Measurements from ENCODE around the gene FANCL.
"Not testable (repeated sequence)": the region's sequence is repeated elsewhere in the genome, so short reads cannot be mapped to it uniquely, and the experiment has no call there.

Gene FANCL

DNA sequence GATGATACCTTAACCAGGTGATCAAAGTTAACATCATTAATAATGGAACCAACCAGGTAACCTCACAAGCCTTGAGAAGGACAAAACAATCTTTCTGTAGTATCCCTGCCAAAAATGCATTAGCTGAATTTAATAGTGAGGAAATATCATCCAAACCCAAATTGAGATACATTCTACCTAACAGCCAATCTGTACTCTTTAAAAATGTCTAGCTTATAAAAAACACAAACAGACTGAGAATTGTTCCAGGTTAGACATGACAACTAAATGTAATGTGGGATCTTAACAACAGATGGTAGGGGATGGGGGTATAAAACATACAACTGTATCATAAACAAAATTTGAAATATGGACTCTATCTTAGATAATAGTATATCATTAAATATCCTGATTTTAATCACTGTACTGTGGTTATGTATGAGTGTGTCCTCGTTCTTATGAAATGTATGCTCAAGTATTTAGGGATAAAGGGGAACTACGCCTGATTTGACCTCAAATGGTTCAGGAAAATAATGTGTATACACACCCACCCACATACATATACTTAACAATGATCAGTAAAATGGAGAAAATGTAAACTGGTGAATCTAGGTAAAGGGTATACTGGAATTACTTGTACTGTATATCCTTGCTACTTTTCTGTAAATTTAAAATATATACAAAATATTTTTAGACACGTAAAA, 1.7 kb downstream of the FANCL start:
- Histone ChIP-seq H3K9ac (ENCODE audit: low read length) (no peak overlapping the region), H3K36me3 (ENCODE audit: control insufficient read depth, insufficient read depth, low read length, severe bottlenecking) (no peaks in the 10 kb centered on the region), H3K4me3 (ENCODE audit: low read length) (no peak overlapping the region), H3K4me1 (ENCODE audit: control insufficient read depth, insufficient read depth, low read length) (peaks cover 4% of the 10 kb centered on the region), H3K9me3 (ENCODE audit: control insufficient read depth, low read length) (no peaks in the 10 kb centered on the region), H3K27me3 (replicated peaks; ENCODE audit: control insufficient read depth, insufficient read depth, low read length) (no peaks in the 10 kb centered on the region)
- DNase-seq (ENCODE audit: low read depth) = no peak

DNA sequence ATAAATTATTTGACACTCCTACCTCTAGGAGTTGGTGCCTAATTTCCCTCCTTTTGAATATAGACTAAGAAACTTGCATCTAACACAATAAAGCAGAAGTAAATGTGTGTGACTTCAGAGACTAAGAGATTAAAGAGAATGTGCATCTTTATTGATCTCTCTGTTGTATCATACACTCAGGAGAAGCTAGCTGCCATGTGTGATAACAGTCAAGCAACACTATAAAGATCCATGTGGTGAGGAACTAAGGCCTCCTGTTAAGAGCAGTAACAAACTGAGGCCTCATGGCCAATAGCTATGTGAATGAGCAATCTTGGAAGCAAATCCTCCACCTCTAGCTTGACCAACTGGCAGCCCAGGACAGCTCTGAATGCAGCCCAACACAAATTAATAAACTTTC, 3.4 kb downstream of the FANCL start:
- Histone ChIP-seq H3K4me1 (ENCODE audit: control insufficient read depth, insufficient read depth, low read length) (peaks cover 4% of the 10 kb centered on the region), H3K4me3 (ENCODE audit: low read length) (no peak overlapping the region), H3K9ac (ENCODE audit: low read length) (no peak overlapping the region), H3K27me3 (replicated peaks; ENCODE audit: control insufficient read depth, insufficient read depth, low read length) (no peaks in the 10 kb centered on the region), H3K9me3 (ENCODE audit: control insufficient read depth, low read length) (no peaks in the 10 kb centered on the region), H3K36me3 (ENCODE audit: control insufficient read depth, insufficient read depth, low read length, severe bottlenecking) (no peaks in the 10 kb centered on the region)
- no peak for DNase-seq (ENCODE audit: low read depth)

DNA sequence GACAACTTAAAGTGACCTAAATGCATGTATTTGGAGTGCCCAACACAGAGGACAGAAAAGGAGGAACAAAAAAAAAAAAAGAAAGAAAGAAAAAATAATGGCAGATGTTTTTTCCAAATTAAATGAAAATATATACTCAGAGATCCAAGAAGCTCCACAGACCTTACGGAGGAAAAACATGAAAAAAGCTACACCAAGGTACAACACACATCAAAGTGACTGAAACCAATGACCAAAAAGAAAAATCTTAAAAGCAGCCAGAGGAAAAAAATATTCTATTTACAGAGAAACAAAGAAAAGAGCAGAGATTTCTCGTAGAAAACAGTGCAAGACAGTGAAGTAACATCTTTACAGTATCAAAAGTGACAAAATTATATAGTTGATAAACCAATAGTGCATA, 5.1 kb downstream of the FANCL start:
- H3K36me3 ChIP-seq (ENCODE audit: control insufficient read depth, insufficient read depth, low read length, severe bottlenecking) = no peaks in the 10 kb centered on the region
- H3K4me3 ChIP-seq (ENCODE audit: low read length) = no peak overlapping the region
- peaks cover 4% of the 10 kb centered on the region for H3K4me1 ChIP-seq (ENCODE audit: control insufficient read depth, insufficient read depth, low read length)
- H3K9ac ChIP-seq (ENCODE audit: low read length) = no peak overlapping the region
- no peaks in the 10 kb centered on the region for H3K27me3 ChIP-seq (replicated peaks; ENCODE audit: control insufficient read depth, insufficient read depth, low read length)
- no peaks in the 10 kb centered on the region for H3K9me3 ChIP-seq (ENCODE audit: control insufficient read depth, low read length)
- DNase-seq (ENCODE audit: low read depth) = no peak

DNA sequence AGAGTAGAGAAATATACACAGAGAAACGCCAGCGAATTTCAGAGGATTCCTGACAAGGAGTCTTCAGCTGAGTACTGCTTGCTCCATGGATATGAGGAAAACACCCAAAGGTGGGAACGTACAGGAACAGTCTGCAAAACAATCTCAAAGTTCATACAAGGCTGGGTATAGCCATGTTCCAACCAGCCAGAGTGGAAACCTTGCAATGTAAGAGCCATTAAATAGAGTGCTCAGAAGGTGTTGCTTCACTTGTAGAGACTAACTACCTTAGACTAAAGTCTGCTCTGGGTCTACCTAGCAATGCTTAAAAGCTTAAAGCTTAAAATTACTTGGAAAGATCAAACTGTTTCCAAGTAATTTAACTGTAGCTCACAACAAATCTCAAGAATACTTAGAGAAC, 6.0 kb downstream of the FANCL start:
- Histone ChIP-seq H3K4me3 (ENCODE audit: low read length) (no peak overlapping the region), H3K36me3 (ENCODE audit: control insufficient read depth, insufficient read depth, low read length, severe bottlenecking) (no peaks in the 10 kb centered on the region), H3K9ac (ENCODE audit: low read length) (no peak overlapping the region), H3K9me3 (ENCODE audit: control insufficient read depth, low read length) (no peaks in the 10 kb centered on the region), H3K27me3 (replicated peaks; ENCODE audit: control insufficient read depth, insufficient read depth, low read length) (no peaks in the 10 kb centered on the region), H3K4me1 (ENCODE audit: control insufficient read depth, insufficient read depth, low read length) (no peaks in the 10 kb centered on the region)
- no peak for DNase-seq (ENCODE audit: low read depth)

DNA sequence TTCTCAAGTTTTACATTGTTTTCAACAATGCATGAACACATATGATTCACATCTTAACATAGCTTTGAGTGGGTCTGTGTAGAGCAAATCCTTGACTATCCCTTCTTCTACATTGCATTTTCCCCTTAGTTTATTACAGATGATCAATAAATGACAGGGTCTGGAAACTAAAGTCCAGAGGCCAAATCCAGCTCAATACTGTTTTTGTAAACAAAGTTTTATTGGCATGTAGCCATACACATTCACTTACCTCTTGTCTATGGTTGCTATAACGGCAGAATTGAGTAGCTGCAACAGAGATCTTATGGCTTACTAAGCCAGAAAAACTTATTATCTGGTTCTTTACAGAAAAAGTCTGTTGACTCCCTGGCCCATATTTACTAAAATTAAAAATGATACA, 12.8 kb downstream of the FANCL start:
- Histone ChIP-seq H3K9ac (ENCODE audit: low read length) (no peak overlapping the region), H3K4me1 (ENCODE audit: control insufficient read depth, insufficient read depth, low read length) (no peaks in the 10 kb centered on the region), H3K9me3 (ENCODE audit: control insufficient read depth, low read length) (no peaks in the 10 kb centered on the region), H3K36me3 (ENCODE audit: control insufficient read depth, insufficient read depth, low read length, severe bottlenecking) (peaks cover 10% of the 10 kb centered on the region), H3K27me3 (replicated peaks; ENCODE audit: control insufficient read depth, insufficient read depth, low read length) (no peaks in the 10 kb centered on the region), H3K4me3 (ENCODE audit: low read length) (no peak overlapping the region)
- DNase-seq (ENCODE audit: low read depth) = no peak

DNA sequence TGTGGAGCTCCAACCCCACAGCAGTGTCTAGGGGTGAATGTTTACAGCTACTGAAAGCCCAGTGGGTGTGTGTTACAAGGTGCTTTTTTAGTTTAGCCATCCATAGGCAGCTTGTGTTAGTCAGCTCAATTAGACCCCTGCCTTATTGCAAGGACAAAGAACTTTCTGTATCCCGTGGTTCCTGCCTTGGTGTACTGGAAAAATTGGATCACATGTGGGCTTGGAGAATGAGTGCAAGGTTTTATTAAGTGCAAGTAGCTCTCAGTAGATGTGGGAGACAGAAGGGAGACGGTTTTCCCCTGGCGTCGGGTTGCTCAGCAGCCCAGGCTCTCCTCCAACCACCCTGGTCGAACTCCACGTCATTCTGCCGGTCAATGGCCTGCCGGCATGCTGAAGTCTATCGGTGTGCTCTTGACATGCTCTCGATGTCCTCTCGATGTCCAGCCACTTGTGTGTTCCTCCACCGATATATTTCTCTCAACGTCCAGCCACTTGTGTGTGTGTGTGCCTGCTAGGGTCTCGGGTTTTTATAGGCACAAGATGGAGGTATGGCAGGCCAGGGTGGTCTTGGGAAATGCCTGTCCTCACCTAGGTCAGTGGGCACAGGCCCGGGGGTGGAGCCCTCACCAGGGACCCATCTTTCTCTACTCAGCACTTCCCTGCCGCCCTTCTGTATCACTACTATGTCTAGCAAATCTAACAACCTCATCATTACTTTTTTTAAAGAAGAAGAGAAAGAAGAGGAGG, 13.8 kb downstream of the FANCL start:
- no peaks in the 10 kb centered on the region for H3K27me3 ChIP-seq (replicated peaks; ENCODE audit: control insufficient read depth, insufficient read depth, low read length)
- DNase-seq (ENCODE audit: low read depth) = no peak
- H3K9ac ChIP-seq (ENCODE audit: low read length) = no peak overlapping the region
- no peaks in the 10 kb centered on the region for H3K4me1 ChIP-seq (ENCODE audit: control insufficient read depth, insufficient read depth, low read length)
- H3K9me3 ChIP-seq (ENCODE audit: control insufficient read depth, low read length) = no peaks in the 10 kb centered on the region
- no peak overlapping the region for H3K4me3 ChIP-seq (ENCODE audit: low read length)
- peaks cover 10% of the 10 kb centered on the region for H3K36me3 ChIP-seq (ENCODE audit: control insufficient read depth, insufficient read depth, low read length, severe bottlenecking)

DNA sequence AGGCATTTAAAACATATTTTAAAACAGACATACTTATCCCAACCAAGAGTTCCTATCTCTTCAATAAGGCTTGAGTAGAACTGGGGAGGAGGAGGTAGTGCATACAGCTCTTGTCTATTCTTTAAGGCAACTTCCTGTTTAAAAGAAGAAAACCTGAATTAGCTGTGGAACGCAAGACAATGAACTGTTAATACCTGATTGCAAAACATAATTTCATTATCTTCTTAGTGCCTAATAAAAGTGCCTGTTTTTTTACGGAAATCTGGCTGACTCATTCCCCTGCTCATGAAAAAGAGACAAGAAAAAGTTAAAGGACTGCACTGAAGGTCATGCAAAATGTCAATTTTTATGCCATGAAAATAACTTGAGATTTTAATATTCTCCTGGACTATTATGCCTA, 19.2 kb downstream of the FANCL start:
- Histone ChIP-seq H3K9ac (ENCODE audit: low read length) (no peak overlapping the region), H3K36me3 (ENCODE audit: control insufficient read depth, insufficient read depth, low read length, severe bottlenecking) (peaks cover 3% of the 10 kb centered on the region), H3K27me3 (replicated peaks; ENCODE audit: control insufficient read depth, insufficient read depth, low read length) (no peaks in the 10 kb centered on the region), H3K4me1 (ENCODE audit: control insufficient read depth, insufficient read depth, low read length) (no peaks in the 10 kb centered on the region), H3K9me3 (ENCODE audit: control insufficient read depth, low read length) (no peaks in the 10 kb centered on the region), H3K4me3 (ENCODE audit: low read length) (no peak overlapping the region)
- no peak for DNase-seq (ENCODE audit: low read depth)

DNA sequence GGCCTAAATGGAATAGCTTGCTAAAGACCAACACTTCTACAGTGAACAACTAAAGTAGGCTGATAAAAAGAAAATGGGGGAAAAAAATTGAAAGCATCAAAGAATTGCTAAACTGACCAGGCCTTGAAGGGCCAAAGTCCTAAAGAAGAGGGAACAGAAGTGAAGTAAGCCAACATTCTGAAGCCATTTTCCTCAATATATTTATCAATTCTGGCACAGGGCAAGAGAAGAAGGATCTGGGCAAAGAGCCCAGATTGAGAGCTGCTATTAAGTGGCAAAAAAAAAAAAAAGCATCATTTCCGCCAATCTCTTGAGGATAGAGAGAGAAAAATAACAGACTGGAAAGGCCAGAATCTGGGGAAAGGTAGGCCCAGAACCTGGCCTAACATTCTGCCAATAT, 25.7 kb downstream of the FANCL start:
- H3K9me3 ChIP-seq (ENCODE audit: control insufficient read depth, low read length) = no peaks in the 10 kb centered on the region
- no peak for DNase-seq (ENCODE audit: low read depth)
- H3K4me1 ChIP-seq (ENCODE audit: control insufficient read depth, insufficient read depth, low read length) = no peaks in the 10 kb centered on the region
- H3K36me3 ChIP-seq (ENCODE audit: control insufficient read depth, insufficient read depth, low read length, severe bottlenecking) = no peaks in the 10 kb centered on the region
- H3K9ac ChIP-seq (ENCODE audit: low read length) = no peak overlapping the region
- H3K27me3 ChIP-seq (replicated peaks; ENCODE audit: control insufficient read depth, insufficient read depth, low read length) = no peaks in the 10 kb centered on the region
- no peak overlapping the region for H3K4me3 ChIP-seq (ENCODE audit: low read length)

DNA sequence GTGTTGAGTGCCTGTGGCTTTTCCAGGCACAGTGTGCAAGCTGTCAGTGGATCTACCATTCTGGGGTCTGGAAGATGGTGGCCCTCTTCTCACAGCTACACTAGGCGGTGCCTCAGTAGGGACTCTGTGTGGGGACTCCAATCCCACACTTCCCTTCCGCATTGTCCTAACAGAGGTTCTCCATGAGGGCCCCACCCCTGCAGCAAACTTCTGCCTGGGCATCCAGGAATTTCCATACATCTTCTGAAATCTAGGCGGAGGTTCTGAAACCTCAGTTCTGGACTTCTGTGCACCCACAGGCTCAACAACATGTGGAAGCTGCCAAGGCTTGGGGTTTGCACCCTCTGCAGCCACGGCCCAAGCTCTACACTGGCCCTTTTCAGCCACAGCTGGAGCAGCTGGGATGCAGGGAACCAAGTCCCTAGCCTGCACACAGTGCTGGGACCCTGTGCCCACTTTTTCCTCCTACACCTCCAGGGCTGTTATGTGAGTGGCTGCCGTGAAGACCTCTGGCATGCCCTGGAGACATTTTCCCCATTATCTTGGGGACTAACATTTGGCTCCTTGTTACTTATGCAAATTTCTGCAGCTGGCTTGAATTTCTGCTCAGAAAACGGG, 30.1 kb downstream of the FANCL start:
- not testable (repeated sequence) for H3K4me1 ChIP-seq (ENCODE audit: control insufficient read depth, insufficient read depth, low read length); DNase-seq (ENCODE audit: low read depth); H3K27me3 ChIP-seq (replicated peaks; ENCODE audit: control insufficient read depth, insufficient read depth, low read length); H3K4me3 ChIP-seq (ENCODE audit: low read length); H3K9ac ChIP-seq (ENCODE audit: low read length); H3K9me3 ChIP-seq (ENCODE audit: control insufficient read depth, low read length); H3K36me3 ChIP-seq (ENCODE audit: control insufficient read depth, insufficient read depth, low read length, severe bottlenecking)

DNA sequence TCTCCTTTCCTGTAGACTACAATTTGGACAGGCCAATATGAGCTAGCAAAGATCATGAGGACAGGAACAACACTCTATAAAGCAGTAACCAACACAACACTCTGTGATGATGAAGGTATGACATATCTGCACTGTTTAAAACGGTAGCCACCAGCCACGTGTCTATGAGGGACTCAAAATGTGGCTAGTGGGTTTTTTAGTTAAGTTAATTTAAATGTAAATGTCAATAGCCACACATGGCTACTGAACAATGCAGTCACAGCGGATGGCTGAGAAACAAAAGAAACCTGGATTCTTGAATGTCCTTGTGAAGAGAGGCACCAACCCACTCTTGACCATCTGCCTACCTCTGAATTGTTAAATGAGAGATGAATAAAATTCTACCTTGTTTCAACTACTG, 33.9 kb downstream of the FANCL start:
- H3K4me1 ChIP-seq (ENCODE audit: control insufficient read depth, insufficient read depth, low read length) = peaks cover 4% of the 10 kb centered on the region
- no peaks in the 10 kb centered on the region for H3K36me3 ChIP-seq (ENCODE audit: control insufficient read depth, insufficient read depth, low read length, severe bottlenecking)

DNA sequence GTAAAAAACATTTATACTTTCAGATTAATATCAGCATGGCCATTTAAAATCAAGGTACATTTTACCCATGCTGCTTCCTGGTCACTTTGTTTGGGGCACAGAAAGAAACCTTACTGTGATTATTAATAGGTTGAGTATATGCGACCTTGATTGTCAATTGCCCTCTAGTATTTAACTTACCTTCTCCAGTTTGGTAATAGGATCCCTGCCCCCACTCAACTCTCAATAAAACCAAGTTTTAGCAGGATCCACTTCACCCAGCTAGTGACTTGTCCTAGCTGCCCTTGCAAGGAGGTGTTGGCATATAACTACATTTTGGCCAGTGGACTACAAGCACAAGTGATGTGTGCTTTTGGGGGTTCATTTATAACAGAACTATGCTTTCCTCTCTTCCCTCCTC, 34.3 kb downstream of the FANCL start:
- no peak for DNase-seq (ENCODE audit: low read depth)
- H3K36me3 ChIP-seq (ENCODE audit: control insufficient read depth, insufficient read depth, low read length, severe bottlenecking) = no peaks in the 10 kb centered on the region
- no peaks in the 10 kb centered on the region for H3K9me3 ChIP-seq (ENCODE audit: control insufficient read depth, low read length)
- H3K4me1 ChIP-seq (ENCODE audit: control insufficient read depth, insufficient read depth, low read length) = peaks cover 4% of the 10 kb centered on the region
- no peak overlapping the region for H3K9ac ChIP-seq (ENCODE audit: low read length)
- no peak overlapping the region for H3K4me3 ChIP-seq (ENCODE audit: low read length)
- H3K27me3 ChIP-seq (replicated peaks; ENCODE audit: control insufficient read depth, insufficient read depth, low read length) = no peaks in the 10 kb centered on the region

More for the DNA sequence above, 33.9 kb downstream of the FANCL start:
- Histone ChIP-seq H3K9ac (ENCODE audit: low read length) (no peak overlapping the region), H3K9me3 (ENCODE audit: control insufficient read depth, low read length) (no peaks in the 10 kb centered on the region), H3K4me3 (ENCODE audit: low read length) (no peak overlapping the region), H3K27me3 (replicated peaks; ENCODE audit: control insufficient read depth, insufficient read depth, low read length) (no peaks in the 10 kb centered on the region)
- no peak for DNase-seq (ENCODE audit: low read depth)
